DMS53 treated with DMSO at 0.1 percent for 48 hours (cell line): ENCODE data around the gene ITGB2.

Experiments used
- DNase-seq: peaks from one replicate; lab custom pipeline; 2025; ENCODE audit not compliant: unreplicated experiment; lab: John Stamatoyannopoulos, UW

ITGB2 gene

DNA sequence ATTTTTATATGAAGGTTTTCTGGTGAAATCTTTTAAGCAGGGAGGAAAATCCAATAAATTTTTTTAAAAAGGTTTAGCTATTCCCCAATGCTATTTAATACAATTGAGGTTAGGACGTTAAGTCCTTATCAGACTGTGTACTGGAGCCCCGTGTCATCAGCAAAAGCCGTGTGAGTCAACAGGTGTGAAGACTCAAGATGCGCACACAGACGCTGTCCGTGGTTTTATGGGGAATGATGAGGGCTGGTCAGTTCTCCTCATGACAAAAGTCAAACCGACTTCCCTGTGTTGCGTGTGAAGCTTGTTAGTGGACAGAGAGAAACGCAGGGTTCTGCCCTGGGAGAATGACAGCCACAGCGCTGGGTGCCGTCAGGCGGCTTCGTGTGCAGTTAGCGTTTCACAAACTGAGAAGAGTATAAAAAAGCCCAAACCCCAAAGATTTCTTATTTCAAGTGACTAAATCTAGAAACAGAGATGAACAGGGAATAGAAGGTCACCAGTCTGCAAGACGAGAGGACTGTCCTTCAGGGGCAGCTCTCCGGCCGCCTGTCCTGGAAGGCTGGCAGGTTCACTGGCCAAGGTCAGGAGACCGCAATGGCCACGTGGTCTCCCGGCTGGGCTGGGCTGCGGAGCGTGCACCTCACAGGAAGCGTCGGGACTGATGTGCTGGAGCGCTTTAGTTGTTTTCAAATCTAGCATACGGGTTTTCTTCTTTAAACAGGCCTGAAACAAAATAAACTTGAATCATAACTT is 69.6 kb downstream of the ITGB2 start:
- no peak for DNase-seq

DNA sequence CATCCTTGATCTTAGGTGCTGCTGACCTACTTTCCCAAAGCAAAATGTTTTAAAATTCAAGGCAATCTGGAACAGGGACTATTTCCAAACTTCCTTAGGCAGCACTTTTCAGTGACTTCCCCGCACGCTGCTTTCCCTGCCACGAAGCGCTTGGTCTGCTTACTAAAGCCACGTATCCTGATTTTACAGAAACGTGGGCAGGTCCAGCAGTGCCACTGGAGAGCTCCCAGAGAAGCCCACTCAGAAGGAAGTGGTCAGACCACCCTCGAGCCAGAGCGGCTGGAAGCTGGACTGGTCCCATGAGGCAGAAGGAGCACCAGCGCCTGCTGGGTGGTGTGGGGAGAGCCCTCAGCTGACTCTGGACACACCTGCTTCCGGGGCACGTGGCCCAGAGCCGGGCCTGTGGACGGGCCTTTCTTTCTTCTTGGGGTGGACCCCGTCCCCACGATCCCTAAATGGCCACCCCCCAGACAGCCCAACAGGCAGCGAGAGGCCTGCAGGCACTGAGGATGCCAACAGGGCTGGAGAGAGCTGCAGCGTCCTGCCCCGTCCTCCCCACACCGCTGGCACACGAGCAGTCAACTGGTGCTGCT is 70.4 kb downstream of the ITGB2 start:
- no peak for DNase-seq

- no peak for DNase-seq
These were observed 71.0 kb downstream of the ITGB2 start for GRCh38 chr21:44849616-44850130.

- DNase-seq, result no peak
These were observed 71.7 kb downstream of the ITGB2 start for GRCh38 chr21:44848821-44849521.

DNA sequence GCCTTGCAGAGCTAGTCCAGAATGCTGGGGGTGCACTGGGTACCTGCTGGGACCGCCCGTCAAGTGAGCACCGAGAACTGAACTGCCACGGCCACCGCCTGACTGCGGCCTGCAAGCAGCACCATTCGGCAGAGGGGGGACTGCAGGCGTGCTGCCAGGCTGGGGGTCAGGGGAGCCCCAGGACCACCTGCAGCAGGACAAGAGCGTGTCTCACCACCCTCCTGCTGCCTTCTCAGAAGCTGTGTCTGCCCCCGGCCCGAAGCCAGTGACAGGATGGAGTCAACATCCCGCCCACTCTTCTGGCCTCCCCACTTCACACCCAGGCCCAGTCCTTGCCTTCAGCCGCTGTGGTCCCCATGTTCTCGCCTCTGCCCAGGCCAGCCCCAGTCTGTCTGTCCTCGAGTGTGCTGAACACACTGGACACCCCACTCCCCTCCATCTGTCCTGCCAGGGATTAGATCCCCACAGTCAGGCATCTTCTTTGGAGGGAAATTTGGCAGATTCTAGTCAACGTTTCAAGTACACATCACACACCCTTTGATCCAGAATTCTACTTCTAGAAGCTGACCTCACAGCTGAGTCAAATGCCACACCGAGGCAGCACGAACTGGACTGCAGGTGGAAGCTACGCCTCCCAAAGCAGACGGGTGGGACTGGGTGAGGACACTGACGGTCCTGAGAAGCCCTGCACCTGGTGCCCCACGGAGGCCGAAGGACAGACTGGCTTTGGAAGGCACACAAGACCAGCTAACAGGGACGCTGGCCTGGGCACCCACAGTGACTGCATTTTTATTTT is 73.2 kb downstream of the ITGB2 start:
- DNase-seq, result no peak

- peak; percentile 29 for DNase-seq
These were observed 74.0 kb downstream of the ITGB2 start for GRCh38 chr21:44846485-44847260.

DNA sequence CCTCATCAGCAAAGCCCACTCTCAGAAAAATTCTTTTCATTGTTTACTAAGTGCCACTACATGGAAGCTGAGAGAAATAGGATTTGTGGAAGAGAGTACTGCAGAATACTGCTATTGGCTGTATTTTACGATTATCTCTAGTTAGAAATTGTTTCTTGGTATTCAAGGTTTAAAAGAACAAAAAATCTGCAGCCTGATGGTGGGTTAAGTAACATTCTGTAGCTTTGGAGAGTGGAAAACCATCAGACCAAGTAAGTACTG is 74.5 kb downstream of the ITGB2 start:
- no peak for DNase-seq

GRCh38 chr21:44845418-44846223 is 75.1 kb downstream of the ITGB2 start:
- DNase-seq, result no peak

GRCh38 chr21:44844256-44844655 is 76.4 kb downstream of the ITGB2 start:
- no peak for DNase-seq

DNA sequence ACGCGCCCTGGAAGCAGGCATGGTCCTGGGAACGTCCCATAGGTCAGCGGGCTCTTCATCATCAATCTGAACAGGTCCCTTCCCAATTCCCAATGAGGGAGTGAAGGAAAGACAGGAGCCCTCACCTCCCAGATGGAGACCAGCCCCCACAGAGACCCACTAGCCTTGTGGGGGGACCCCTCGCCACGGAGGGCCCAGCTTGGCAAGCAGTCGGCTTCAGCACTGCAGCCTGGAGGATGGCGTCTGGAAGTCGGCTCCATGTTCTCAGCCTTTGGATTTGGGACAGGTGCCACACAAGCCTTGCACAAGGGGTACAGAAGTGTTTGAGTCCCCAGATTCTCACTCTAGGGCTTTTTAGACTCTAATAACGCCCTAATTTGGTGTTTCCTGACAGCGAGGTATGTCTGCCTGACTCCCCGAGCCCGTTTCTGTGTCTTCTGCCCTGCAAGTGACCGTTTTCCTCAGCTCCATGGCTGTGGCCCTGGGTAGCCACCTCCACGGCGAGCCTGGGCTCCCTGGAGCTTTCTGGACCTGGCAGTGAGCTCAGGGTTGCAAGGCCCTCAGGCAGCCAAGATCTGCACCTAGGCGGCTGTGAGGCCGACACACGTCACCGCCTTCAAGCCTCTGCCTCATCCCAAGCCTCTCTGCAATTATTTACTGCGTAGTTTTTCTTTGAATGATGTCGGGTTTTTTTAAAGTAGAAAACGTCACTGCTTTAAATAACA is 77.8 kb downstream of the ITGB2 start:
- no peak for DNase-seq

- no peak for DNase-seq
These were observed 78.6 kb downstream of the ITGB2 start for GRCh38 chr21:44842087-44842486.

DNA sequence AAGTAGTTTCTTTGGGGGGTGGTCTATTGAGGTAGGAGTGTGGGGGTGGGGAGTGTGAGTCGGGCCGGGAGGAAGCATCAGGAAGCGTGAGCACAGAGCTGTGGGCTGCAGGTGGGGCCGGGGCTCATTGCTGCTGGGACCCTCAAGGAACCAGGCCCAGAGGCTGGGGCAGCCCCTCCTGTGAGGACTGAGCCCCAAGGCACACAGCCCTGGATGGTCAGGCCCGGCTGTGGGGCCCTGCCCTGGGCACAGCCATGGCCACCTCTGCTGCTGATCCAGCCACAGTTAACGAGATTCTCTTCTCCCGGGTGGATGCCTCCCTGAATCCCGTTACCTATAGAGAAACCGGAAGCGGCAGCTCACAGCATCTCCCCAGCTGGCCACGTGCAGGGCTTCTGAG is 79.9 kb downstream of the ITGB2 start:
- DNase-seq, result no peak

- DNase-seq, result no peak
These were observed 81.7 kb downstream of the ITGB2 start for GRCh38 chr21:44838951-44839350.

DNA sequence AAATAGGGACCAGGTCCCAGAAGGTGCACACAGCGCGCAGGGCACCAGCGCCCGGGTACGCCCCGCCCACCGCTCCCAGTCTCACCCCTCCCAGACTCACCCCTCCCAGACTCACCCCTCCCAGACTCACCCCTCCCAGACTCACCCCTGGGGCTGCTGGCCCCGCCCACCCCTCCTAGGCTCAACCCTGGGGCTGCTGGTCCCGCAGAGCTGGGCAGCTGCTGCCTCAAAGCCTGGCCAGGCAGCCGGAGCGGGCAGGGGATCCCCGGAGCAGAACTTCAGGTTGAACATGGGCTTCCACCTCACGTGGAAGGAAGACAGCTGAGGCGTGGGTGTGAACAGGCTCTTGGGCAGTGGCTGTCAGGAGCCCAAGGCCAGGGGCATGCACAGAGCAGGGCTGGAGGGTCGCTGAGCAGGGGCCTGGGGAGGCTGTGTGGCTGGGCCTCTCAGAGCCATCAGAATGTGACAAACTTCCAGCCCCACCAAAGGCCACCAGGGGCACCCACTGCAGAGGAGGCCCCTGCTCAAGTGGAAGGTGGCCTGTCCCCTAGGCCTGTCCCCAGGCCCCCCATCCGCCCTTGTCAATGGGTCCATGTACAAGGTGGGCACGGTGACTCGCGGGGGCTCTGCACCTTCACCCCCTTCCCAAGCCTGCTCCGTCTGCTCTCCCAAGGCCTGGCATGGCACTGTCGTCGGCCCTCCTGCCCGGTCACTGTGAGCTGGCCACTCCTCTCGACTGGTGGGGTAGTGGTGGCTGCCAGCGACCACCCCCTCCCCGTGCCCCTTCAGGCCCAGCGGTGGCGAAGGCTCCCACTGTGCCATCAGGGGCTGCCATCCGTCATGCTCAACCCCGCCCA is 82.4 kb downstream of the ITGB2 start:
- no peak for DNase-seq

DNA sequence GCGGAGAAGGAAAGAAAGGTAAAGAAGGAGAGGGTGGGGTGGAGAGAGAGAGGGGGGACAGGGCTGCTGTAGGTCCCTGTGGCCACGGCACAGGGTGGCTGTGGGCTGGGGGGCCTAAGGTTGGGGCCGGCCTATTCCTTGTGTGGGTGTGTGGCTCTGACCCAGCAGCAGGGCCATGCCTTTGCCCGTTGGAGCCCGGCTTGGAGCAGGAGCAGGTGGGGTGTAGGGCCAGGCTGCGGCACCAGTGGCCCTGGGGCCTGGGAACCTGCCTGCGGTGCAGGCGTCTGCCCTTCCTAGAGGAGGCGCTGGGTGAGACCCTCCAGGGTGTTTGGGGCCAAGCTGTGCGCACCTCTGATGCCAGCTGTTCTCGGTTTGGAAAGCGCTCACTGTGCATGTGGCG is 83.2 kb downstream of the ITGB2 start:
- no peak for DNase-seq

DNA sequence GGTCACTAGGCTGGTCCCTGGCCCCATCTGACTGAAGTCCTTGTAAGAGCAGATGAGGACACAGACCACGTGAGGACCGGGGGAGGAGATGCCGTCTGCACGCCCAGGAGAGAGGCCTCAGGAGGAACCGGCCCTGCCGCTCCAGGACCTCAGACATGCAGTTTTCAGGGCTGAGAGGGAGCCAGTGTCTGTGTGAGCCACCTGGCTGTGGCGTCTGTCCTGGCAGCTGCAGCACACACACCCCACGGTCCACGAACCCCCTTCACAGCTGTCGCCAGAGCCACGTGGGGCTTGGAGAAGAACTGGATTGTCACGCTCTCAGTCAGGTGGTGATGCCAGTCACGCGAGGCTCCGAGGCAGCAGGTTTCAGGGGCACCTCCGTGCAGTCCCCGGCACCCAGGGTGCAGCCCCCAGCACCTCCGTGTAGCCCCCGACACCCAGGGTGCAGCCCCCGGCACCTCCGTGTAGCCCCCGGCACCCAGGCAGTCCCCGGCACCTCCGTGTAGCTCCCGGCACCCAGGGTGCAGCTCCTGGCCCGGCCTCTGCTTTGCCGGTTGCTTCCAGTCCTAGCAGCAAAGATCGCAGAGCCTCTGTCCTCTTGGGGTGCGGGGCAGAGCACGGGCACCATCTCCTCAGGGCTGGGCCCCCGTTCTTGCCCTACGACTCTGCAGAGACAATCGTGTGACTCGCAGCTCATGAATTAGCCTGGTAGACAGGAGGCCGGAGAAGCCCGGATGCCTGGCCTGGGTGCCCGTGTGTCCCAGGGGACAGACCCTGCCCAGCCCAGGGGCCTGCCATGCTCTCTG is 83.8 kb downstream of the ITGB2 start:
- peak; percentile 23 for DNase-seq

GRCh38 chr21:44836349-44836665 is 84.4 kb downstream of the ITGB2 start:
- DNase-seq, result no peak
